ENCODE data around the gene SHISAL2A.

- TF ChIP-seq CTCF (IDR thresholded peaks at IDR 0.05) (no peak), POLR2A (IDR thresholded peaks at IDR 0.05) (no peak)
Observed at GRCh38 chr1:52692697-52693096, 59.7 kb downstream of the SHISAL2A start.
